NCI-H1694 (cell line): ENCODE results near the gene MBP.

Experiments used
- DNase-seq: peaks from one replicate; lab custom pipeline; 2025; lab: John Stamatoyannopoulos, UW

Gene MBP

GRCh38 chr18:77114415-77115191 is 18.0 kb downstream of the MBP start:
- no peak for DNase-seq

DNA sequence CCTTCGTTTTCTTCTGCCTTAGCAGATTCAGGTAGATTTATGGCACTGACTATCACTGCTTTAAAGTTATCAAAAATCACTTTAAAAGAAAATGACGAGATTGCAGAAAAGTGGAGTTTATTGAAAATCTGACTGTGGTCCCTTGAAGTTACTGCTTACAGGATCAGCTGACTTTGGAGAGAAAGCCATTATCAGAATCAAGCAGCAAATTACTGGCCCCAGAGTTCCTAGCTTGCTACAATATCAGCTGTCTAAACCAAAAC is 18.5 kb downstream of the MBP start:
- DNase-seq, result no peak

GRCh38 chr18:77113361-77114151 is 19.0 kb downstream of the MBP start:
- no peak for DNase-seq

DNA sequence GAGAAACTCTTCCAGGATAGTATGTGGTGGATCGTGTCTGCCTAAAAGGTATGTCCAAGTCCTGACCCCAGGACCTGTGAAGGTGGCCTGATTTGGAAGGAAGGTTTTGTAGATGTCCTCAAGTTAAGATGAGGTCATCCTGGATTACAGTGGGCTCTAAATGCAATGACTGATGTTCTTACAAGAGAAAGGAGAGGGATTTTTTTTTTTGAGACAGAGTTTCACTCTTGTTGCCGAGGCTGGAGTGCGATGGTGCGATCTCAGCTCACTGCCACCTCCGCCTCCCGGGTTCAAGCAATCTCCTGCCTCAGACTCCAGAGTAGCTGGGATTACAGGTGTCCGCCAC is 19.9 kb downstream of the MBP start:
- no peak for DNase-seq

DNA sequence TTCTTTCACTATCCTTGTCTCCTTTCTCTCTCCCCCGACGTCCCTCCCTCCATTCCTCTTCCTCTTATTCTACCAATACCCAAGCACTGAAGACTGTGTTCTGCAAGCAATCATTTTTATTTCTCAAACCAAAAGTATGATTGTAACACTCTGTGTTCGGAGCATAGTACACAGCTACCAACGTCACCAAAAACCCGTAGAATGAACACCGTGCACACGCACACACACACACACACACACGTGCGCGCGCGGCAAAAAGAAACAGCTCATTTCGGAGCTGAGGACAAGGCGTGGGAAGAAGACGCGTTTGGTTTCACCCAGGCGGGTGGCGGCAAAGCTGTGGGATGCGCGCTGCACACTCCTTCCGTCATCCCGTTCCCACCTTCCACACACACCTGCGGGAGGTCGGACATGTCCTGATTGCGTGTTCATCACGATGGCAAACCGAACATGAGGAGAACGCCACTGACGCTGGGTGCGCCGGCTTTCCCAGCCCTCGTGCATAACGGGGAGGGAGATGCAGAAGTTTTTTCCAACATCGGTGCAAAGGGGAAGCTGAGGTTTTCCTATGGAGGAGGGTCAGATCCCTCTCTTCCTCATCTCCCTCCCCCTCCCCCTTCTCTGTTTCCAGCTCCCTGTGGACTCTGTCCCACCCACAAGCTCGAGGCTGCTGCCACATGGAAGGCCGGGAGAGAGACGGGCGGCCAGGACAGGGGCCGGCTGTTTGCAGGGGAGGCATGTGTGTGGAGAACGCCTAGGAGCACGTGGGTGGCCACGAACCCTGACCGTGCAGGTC is 20.4 kb downstream of the MBP start:
- DNase-seq, result no peak

DNA sequence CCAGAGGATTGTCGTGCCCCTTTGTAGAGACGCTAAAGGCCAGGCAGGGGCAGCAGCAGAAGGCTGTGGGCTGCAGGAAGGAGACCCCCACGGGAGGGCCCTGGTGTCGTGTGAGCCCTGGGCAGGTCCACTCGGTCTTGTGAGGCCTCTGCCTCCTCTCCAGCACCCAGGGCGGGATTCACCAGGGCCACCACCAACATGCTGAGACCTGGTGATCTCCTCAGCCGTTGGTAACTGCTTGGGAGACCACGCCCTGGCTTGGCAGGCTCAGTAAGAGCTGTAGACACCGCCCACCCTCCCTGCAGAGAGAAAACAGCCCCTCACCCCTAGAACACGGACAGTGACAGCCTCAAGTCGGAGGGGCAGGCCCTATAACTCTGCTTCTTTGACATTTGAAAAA is 21.1 kb downstream of the MBP start:
- no peak for DNase-seq

- DNase-seq, result no peak
Measured at GRCh38 chr18:77110936-77111335, 21.6 kb downstream of the MBP start.

- DNase-seq, result no peak
Measured at GRCh38 chr18:77110400-77110799, 22.2 kb downstream of the MBP start.

DNA sequence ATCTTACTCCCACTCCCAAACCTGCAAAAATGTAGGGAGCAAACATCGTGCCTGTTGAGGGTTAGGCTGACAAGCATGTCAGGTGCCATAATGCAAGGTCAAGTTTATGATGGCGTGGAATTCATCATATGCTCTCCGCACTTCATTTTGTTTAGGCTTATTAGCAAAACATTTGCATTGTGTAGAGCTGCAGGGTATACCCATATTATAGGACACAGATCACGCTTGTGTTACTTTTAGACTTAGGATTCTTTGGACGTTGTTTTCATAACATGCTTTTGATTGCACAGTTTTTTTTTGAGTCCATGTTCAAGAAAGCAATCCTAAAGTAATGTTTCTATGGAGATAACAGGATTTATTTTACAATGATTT is 22.9 kb downstream of the MBP start:
- DNase-seq, result no peak

GRCh38 chr18:77108821-77109647 is 23.5 kb downstream of the MBP start:
- DNase-seq, result no peak

- peak; percentile 71 for DNase-seq
Measured at GRCh38 chr18:77108001-77108692, 24.4 kb downstream of the MBP start.

DNA sequence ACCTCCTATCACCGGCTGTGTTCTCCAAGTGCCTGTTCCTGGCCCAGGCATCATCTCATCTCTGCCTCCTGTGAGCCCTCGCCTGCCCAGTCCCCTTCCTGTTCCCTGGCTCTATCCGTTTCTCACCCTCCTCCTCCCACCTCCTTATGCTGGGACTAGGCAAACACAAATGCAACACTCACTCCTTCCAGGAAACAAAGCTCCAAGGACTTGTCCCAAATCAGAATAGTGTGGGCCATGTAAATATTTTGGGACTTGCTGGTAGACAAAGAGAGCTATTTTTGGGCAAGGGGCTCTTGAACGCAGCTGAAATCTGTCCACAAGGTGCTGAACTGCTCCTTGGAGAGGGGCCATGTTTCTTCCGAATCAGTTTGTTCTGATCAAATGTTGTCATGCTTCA is 25.3 kb downstream of the MBP start:
- DNase-seq, result no peak

DNA sequence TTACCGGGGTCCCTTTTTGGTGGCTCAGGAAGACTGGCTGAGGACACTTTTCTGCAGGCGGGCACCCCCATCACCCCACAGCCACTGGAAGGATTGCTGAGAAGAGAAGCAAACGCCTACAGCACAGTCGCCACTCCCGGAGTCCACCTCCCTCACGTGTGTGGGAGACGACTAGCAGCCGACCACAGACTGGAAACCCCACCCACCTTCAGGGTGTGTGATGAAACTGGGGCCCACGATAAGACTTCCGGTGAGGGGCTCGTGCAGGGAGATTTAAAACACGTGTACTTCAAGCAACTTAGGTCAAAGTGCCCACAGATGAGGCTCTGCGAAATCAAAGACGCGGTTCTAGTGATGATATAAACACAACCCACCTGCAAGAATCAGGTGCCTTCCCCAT is 26.3 kb downstream of the MBP start:
- DNase-seq, result no peak

DNA sequence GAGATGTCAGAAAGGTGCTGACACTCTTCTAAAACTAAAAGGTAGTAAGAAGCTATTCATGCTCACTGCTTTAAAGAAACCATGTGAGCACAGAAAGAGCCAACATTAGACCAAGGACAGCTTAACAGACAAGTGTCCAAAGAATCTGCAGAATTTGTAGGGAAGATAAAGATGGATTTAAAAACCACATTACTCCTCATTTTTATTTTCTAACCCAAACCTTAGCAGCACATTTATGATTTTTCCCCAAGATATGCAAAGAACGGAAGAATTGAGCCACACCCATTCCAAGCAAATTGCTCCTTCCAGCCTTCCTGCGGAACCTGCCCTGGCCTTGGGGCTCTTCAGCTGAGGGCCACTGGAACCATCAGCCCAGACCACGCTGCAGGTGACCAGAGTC is 26.9 kb downstream of the MBP start:
- no peak for DNase-seq

DNA sequence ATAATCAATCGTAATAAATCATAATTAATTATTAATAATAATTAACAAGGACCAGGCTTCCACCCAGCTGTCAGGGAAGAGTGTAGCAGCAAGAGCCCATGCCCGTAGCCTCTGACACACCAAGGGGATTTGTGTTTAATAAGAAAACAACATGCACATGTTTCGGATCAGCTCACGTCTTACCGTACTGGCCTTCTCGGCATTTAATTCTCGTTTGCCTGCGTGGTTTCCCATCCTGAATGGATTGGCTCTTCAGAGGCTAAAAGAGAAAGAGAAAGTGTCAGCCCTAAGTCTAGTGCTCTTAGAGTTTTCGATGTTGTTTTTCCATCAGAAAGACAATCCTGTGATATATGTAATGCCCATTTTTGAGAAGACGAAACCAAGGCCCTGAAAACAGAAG is 27.6 kb downstream of the MBP start:
- DNase-seq, result no peak

DNA sequence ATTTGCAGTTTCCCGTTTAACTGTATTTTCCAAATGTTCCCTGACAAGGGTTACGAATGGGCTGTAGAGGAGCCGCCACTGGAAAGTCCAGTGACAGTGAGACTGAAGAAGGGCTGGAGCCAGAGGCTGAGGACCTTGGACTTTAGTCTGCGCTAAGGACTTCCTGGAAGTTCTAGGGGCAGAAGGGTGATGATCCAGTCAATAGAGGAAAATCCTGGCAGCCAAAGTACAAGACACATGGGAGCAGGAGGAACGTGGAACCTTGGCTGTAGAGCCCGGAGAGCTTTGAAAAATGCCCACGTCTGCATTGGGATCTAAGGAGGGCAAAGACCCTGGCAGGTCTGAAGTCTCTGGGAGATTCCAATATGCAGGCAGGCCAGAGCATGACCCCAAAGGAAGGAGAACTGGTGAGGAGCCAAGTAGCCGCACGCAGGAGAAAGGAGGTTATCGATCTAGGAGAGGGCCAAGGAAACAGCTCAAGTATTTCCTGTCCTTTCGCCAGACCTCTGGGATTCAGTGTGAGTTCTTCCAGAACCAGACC is 28.5 kb downstream of the MBP start:
- DNase-seq, result no peak

DNA sequence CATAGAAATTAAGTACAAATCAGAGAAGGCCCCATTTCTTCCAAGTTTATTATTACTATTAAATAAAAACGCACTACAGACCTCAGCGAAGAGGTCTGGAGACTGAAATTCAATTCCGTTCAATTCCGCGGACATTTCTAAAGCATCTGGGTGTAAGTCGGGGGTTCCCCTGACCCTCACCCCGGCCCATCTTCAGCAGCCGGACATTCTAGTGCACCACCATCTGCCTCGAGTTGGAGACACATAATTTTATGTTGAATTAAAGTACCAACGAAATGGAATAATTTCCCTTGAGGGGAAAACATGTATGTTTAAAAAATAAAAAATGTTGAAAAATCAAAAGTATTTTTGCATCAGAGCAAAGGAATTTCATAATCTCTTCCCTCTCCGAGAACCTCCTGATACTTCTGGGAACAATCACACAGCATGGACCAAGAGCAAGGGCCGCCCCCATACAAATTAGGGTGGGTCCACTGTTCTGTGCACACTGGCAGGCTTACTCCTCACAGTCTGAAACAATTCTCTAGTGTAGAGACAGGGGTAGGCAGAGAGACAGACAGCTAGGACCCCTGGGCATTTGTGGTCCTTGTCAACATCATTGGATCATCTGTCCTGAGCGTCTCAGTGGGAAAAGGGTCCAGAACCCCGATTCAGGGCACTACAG is 29.3 kb downstream of the MBP start:
- no peak for DNase-seq

DNA sequence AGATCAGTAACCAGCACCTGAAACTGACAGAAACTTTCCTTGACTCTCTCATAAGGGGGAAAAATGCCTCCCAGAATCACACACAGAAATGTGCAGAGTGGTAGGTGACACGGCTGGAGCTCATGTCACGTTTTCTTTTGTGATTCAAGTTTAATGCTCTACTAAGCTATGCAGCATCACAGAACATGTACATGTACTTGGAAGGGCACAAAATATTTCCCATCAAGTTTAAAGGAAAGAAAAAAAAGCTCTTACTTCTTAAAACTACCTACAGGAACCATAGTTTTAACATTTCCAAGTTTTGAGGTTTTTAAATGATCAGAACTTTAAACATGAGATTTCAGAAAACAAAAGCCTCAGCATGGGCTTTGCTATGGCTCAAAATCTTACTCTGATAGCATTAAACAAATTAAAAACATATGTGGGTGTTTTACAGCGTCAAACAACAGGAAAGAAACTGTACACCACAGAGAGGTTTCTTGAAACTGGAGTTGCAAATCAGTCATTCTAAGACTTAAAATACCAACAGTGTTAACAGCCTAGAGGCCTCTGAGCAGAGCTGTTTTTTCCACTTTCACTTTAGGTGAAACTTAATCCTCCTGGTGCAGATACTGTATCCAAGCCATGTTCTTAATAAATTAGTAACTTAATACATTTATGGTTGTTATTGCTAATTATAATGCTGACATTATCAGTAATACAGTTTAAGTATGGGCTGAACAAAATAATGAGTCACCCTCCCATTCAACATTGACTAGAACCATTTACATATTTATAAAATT is 30.1 kb downstream of the MBP start:
- no peak for DNase-seq

DNA sequence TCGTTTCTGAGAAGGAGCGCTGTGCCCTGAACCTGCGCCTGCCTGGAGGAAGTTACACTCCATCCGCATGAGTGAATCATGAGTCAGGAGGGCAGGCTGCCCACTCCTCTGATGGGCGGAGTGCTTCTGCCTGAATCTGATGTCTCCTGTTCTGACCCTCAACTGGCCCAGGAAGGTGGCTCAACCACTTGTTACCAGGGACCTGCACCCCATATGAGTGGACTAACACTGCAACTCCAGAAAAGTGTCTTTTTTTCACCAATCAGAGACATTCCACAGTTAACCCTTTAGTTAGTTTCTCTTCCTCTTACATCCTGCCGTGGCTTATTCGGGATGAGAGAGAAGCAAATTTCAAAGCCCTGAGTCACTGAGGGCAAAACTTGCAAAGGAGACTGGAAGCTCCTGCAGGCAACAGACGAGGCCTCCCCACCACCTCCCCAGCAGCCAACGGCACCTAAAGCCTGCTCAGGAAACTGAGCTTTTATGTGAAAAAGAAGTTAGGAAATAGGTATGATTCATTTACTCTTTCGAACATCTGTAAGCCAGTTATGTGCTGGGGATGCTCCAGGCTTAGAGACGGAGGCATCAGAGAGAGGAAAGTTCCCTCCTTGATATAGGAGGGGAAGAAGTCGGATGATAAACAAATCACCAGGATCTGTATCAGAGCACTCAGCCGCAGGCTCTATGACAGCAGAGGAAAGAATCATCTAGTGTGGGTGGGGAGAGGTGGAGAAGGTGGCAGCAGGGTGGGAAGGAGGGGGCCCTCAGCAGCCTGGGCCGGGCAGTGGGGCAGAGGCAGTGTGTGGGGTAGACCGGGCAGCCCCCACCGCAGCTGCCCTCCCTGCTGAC is 30.9 kb downstream of the MBP start:
- DNase-seq, result no peak
